Measurements from ENCODE around the gene HLA-DOB. TPM values are rescaled to one million over a fixed set of nuclear protein-coding genes. Genes with fewer than 3 reads are reported as not detected.

The HLA-DOB gene
- total RNA-seq, 1 experiment from 2014 or later: 0.64 TPM

DNA sequence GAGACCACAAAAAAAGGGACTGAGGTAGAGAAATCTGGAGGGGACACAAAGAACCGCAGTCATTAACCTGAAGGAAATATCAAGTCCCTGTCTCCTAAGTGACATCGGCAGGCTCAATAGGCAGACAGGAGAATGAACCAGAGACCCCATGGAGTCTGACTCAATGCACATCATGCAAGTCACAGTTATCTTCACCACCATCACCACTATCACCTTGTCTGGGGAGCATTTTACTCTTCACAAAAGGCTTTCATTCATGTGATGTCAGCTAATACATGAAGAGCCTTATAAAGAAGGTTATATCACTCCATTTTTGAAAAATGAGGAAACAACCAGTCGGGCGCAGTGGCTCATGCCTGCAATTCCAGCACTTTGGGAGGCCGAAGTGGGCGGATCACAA, 32.3 kb upstream of the HLA-DOB start (continued):
- no peak for TF ChIP-seq ELF1 (IDR thresholded peaks at IDR 0.05; ENCODE audit: borderline replicate concordance, low read depth)
- no peak for TF ChIP-seq EZH2 (IDR thresholded peaks at IDR 0.05)
- no peak for TF ChIP-seq SRF (IDR thresholded peaks at IDR 0.05; ENCODE audit: low read depth)
- TF ChIP-seq, protein P1, sequence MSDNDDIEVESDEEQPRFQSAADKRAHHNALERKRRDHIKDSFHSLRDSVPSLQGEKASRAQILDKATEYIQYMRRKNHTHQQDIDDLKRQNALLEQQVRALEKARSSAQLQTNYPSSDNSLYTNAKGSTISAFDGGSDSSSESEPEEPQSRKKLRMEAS (IDR thresholded peaks at IDR 0.05): no peak
- no peak for TF ChIP-seq EGR1 (IDR thresholded peaks at IDR 0.05; ENCODE audit: low read depth)
- TF ChIP-seq JUND (IDR thresholded peaks at IDR 0.05): no peak

DNA sequence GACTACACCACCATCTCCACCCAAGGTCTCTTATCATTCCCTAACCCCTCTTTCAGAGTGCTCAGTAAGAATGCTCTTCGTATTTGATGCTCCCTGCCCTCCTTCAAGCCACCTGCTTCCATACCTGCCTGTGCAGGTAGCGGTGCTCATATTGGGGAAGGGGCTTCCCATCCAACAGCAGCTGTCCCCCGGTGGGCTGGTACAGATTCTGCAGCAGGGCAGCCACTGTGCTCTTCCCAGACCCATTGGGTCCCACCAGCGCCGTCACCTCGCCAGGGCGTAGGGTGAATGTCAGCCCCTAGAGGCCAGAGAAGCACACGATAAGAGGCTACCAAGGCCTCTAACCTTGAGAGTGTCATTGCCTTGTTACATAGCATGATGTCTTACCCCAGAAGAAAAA, 31.0 kb upstream of the HLA-DOB start:
- CTCF ChIA-PET: no interaction called here
- no peaks in the 10 kb centered on the region for H3K9me3 ChIP-seq (ENCODE audit: control insufficient read depth in 1 of 2, insufficient read depth in 1 of 2, low read depth in 1 of 2, low read length in 2 of 2)
- intact Hi-C loops (cut with micrococcal nuclease): no loop called here
- no peaks in the 10 kb centered on the region for H4K20me1 ChIP-seq (ENCODE audit: insufficient read depth)
- no peaks in the 10 kb centered on the region for H3K9me2 ChIP-seq (ENCODE audit: insufficient read depth)
- no peak for DNase-seq (ENCODE audit: low read depth, low spot score)
- no peak overlapping the region for H3K9ac ChIP-seq (ENCODE audit: low read length)
- H3K27me3 ChIP-seq (ENCODE audit: insufficient read depth, low read length): no peaks in the 10 kb centered on the region
- peaks cover 14 to 23% of the 10 kb centered on the region in 2 experiments; a peak in 3 of 4 replicates for H3K4me1 ChIP-seq (ENCODE audit: control insufficient read depth in 1 of 2, insufficient read depth in 2 of 2, low read length in 2 of 2)
- H3K4me3 ChIP-seq (replicated peaks in 1 of 2; ENCODE audit: low read depth in 1 of 2, low read length in 2 of 2): no peak overlapping the region
- H3K4me2 ChIP-seq (ENCODE audit: low read length): no peak overlapping the region
- no peak for ATAC-seq
- RAD21 ChIA-PET (ENCODE audit: low non-redundant PET in 1 of 2, low total read pairs in 2 of 2, uncharacterized antibody in 2 of 2, unreplicated experiment in 2 of 2): no interaction called here
- no peaks in the 10 kb centered on the region; a peak in 1 of 4 replicates for H3K36me3 ChIP-seq (ENCODE audit: control insufficient read depth in 1 of 2, insufficient read depth in 2 of 2, low read length in 2 of 2)
- POLR2A ChIA-PET: no interaction called here
- H2AFZ ChIP-seq (ENCODE audit: low read depth, low read length, poor library complexity, severe bottlenecking): no peak overlapping the region
- TF ChIP-seq, protein P2, sequence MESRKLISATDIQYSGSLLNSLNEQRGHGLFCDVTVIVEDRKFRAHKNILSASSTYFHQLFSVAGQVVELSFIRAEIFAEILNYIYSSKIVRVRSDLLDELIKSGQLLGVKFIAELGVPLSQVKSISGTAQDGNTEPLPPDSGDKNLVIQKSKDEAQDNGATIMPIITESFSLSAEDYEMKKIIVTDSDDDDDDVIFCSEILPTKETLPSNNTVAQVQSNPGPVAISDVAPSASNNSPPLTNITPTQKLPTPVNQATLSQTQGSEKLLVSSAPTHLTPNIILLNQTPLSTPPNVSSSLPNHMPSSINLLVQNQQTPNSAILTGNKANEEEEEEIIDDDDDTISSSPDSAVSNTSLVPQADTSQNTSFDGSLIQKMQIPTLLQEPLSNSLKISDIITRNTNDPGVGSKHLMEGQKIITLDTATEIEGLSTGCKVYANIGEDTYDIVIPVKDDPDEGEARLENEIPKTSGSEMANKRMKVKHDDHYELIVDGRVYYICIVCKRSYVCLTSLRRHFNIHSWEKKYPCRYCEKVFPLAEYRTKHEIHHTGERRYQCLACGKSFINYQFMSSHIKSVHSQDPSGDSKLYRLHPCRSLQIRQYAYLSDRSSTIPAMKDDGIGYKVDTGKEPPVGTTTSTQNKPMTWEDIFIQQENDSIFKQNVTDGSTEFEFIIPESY (IDR thresholded peaks at IDR 0.05; ENCODE audit: extremely low read depth, insufficient replicate concordance, low read length): no peak
- no peak overlapping the region for H3K27ac ChIP-seq (ENCODE audit: low read depth, low read length)
- BruUV-seq (replicated peaks): no TSS peak
- no peaks in the 10 kb centered on the region for H3K79me2 ChIP-seq (ENCODE audit: insufficient read depth, low read length)
